HEK293 (cell line): Measurements from ENCODE around the gene OR11G2.
"Not testable (repeated sequence)": the region's sequence is repeated elsewhere in the genome, so short reads cannot be mapped to it uniquely, and the experiment has no call there.

Experiments used
- CTCF ChIA-PET: fragments of 350-600 bp; formaldehyde crosslinking; extraction: SDS; loops from one replicate; lab custom pipeline; 2021; ENCODE audit warnings: antibody characterized with exemption; lab: Yijun Ruan, JAX
- POLR2A ChIA-PET: fragments of 300-600 bp; formaldehyde crosslinking; extraction: SDS; loops from one replicate; lab custom pipeline; 2020; ENCODE audit warnings: antibody characterized with exemption, inconsistent platforms; lab: Yijun Ruan, JAX
- H3K27ac ChIP-seq: fragments of 200-500 bp; sonication (Bioruptor generic); 2 replicates; pipeline ENCODE4 v1.5.1; 2014; ENCODE audit warnings: low read depth, low read length, control low read depth, inconsistent platforms; ENCODE audit errors: extremely low read depth
- H3K36me3 ChIP-seq, 2 experiments: fragments of 200-500 bp in 1 of 2; sonication (Bioruptor generic) in 1 of 2; 1 replicate in 1 of 2; 2 replicates in 1 of 2; pipeline ENCODE4 v1.5.1; 2014 to 2017; ENCODE audit warnings: inconsistent platforms in 2 of 2, low read length in 2 of 2; ENCODE audit not compliant: control insufficient read depth in 2 of 2, insufficient read depth in 1 of 2
- H3K4me1 ChIP-seq: fragments of 200-500 bp; sonication (Bioruptor generic); 2 replicates; pipeline ENCODE4 v1.5.1; 2014; ENCODE audit warnings: mild to moderate bottlenecking, low read length, inconsistent platforms; ENCODE audit not compliant: control insufficient read depth, insufficient read depth
- H3K4me3 ChIP-seq: 2 replicates; pipeline ENCODE4 v1.5.1; 2011; ENCODE audit warnings: low read depth, mild to moderate bottlenecking, control low read depth, low read length, moderate library complexity
- H3K9me3 ChIP-seq: fragments of 200-500 bp; sonication (Bioruptor generic); 2 replicates; pipeline ENCODE4 v1.5.1; 2014; ENCODE audit warnings: low read depth, low read length, inconsistent platforms; ENCODE audit not compliant: control insufficient read depth, insufficient read depth
- BCL11B ChIP-seq: fragments of 450-650 bp; formaldehyde crosslinking; IDR thresholded peaks from 2 replicates; pipeline ENCODE4 v1.5.1; 2016; ENCODE audit warnings: low read depth, missing biosample characterization, missing genetic modification characterization
- GLI2 ChIP-seq: fragments of 450-650 bp; formaldehyde crosslinking; IDR thresholded peaks from 2 replicates; pipeline ENCODE4; 2017; ENCODE audit warnings: missing biosample characterization, missing genetic modification characterization, low read depth, borderline replicate concordance
- HOXC10 ChIP-seq: sonication (generic); formaldehyde crosslinking; IDR thresholded peaks from 2 replicates; pipeline ENCODE4 v1.8.1; 2023; ENCODE audit warnings: mild to moderate bottlenecking, missing genetic modification reagents
- HOXD13 ChIP-seq: sonication (generic); formaldehyde crosslinking; IDR thresholded peaks from 2 replicates; pipeline ENCODE4 v1.8.0; 2022; ENCODE audit warnings: missing genetic modification reagents, borderline replicate concordance
- IKZF3 ChIP-seq: fragments of 450-650 bp; IDR thresholded peaks from 2 replicates; pipeline ENCODE4 v1.5.0; 2018; ENCODE audit warnings: missing biosample characterization, mild to moderate bottlenecking, missing genetic modification characterization, moderate library complexity
- INSM2 ChIP-seq: fragments of 450-650 bp; formaldehyde crosslinking; IDR thresholded peaks from 2 replicates; pipeline ENCODE4 v1.5.1; 2016; ENCODE audit warnings: missing biosample characterization, missing genetic modification characterization
- SP2 ChIP-seq: fragments of 450-650 bp; formaldehyde crosslinking; IDR thresholded peaks from 2 replicates; pipeline ENCODE4 v1.5.1; 2016; ENCODE audit warnings: missing biosample characterization, missing genetic modification characterization
- ZBTB6 ChIP-seq: fragments of 450-650 bp; formaldehyde crosslinking; IDR thresholded peaks from 2 replicates; pipeline ENCODE4 v1.5.1; 2017; ENCODE audit warnings: missing biosample characterization, missing genetic modification characterization
- ZBTB8A ChIP-seq: fragments of 450-650 bp; formaldehyde crosslinking; IDR thresholded peaks from 2 replicates; pipeline ENCODE4 v1.5.1; 2016; ENCODE audit warnings: missing biosample characterization, missing genetic modification characterization
- ZFP3 ChIP-seq: fragments of 450-650 bp; formaldehyde crosslinking; IDR thresholded peaks from 2 replicates; pipeline ENCODE4 v1.5.1; 2016; ENCODE audit warnings: low read depth, missing biosample characterization, missing genetic modification characterization
- ZNF140 ChIP-seq: fragments of 450-650 bp; formaldehyde crosslinking; IDR thresholded peaks from 2 replicates; pipeline ENCODE4 v1.5.1; 2016; ENCODE audit warnings: missing biosample characterization, missing genetic modification characterization
- ZNF302 ChIP-seq: fragments of 450-650 bp; formaldehyde crosslinking; IDR thresholded peaks from 2 replicates; pipeline ENCODE4 v1.5.1; 2016; ENCODE audit warnings: missing biosample characterization, missing genetic modification characterization, low read depth
- ZNF37A ChIP-seq: fragments of 450-650 bp; IDR thresholded peaks from 2 replicates; pipeline ENCODE4 v1.5.1; 2018; ENCODE audit warnings: missing biosample characterization, missing genetic modification characterization
- ZNF473 ChIP-seq: fragments of 450-650 bp; formaldehyde crosslinking; IDR thresholded peaks from 2 replicates; pipeline ENCODE4 v1.5.1; 2017; ENCODE audit warnings: missing biosample characterization, missing genetic modification characterization
- ZNF510 ChIP-seq: fragments of 450-650 bp; formaldehyde crosslinking; IDR thresholded peaks from 2 replicates; pipeline ENCODE4 v1.5.1; 2018; ENCODE audit warnings: mild to moderate bottlenecking, missing genetic modification characterization, missing biosample characterization; ENCODE audit not compliant: insufficient replicate concordance
- ZNF623 ChIP-seq: fragments of 450-650 bp; formaldehyde crosslinking; IDR thresholded peaks from 2 replicates; pipeline ENCODE4 v1.5.1; 2016; ENCODE audit warnings: missing biosample characterization, missing genetic modification characterization
- ZNF626 ChIP-seq: fragments of 450-650 bp; sonication (Bioruptor Pico); formaldehyde crosslinking; IDR thresholded peaks from 2 replicates; pipeline ENCODE4 v1.5.1; 2018; ENCODE audit warnings: missing biosample characterization, missing genetic modification characterization, inconsistent platforms
- ZNF660 ChIP-seq: fragments of 450-650 bp; IDR thresholded peaks from 2 replicates; pipeline ENCODE4 v1.5.1; 2018; ENCODE audit warnings: missing biosample characterization, mild to moderate bottlenecking, missing genetic modification characterization
- ZNF76 ChIP-seq: fragments of 450-650 bp; formaldehyde crosslinking; IDR thresholded peaks from 2 replicates; pipeline ENCODE4; 2016; ENCODE audit warnings: low read depth, missing biosample characterization, missing genetic modification characterization, borderline replicate concordance
- ZNF776 ChIP-seq: fragments of 450-650 bp; formaldehyde crosslinking; IDR thresholded peaks from 2 replicates; pipeline ENCODE4 v1.5.0; 2017; ENCODE audit warnings: missing biosample characterization, missing genetic modification characterization, borderline replicate concordance
- ZSCAN16 ChIP-seq: fragments of 450-650 bp; formaldehyde crosslinking; IDR thresholded peaks from 2 replicates; pipeline ENCODE4 v1.5.1; 2016; ENCODE audit warnings: missing biosample characterization, missing genetic modification characterization
- ZSCAN5A ChIP-seq: fragments of 450-650 bp; formaldehyde crosslinking; IDR thresholded peaks from 2 replicates; pipeline ENCODE4 v1.5.1; 2016; ENCODE audit warnings: missing biosample characterization, missing genetic modification characterization
- TF ChIP-seq, protein P1 (sequence below): fragments of 450-650 bp; formaldehyde crosslinking; IDR thresholded peaks from 2 replicates; pipeline ENCODE4 v1.5.1; 2016; ENCODE audit warnings: missing biosample characterization, missing genetic modification characterization
- TF ChIP-seq, protein P2 (sequence below): fragments of 450-650 bp; formaldehyde crosslinking; IDR thresholded peaks from 2 replicates; pipeline ENCODE4 v1.5.1; 2016; ENCODE audit warnings: missing biosample characterization, missing genetic modification characterization

Gene OR11G2

DNA sequence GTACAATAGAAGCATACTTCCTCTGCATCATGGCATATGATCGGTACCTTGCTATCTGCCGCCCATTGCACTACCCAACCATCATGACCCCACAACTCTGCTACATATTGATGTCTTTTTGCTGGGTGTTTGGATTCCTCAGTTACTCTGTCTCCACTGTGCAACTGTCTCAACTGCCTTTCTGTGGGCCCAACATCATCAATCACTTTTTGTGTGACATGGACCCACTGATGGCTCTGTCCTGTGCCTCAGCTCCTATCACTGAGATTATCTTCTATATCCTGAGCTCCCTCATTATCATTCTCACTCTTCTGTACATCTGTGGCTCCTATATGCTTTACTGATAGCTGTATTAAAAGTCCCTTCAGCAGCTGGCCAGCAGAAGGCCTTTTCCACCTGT, 18.9 kb downstream of the OR11G2 start (continued):
- no peak for TF ChIP-seq ZBTB8A (tag by site-specific recombination)
- TF ChIP-seq ZSCAN5A (tag by site-specific recombination), result no peak
- no peak for TF ChIP-seq GLI2 (tag by site-specific recombination)
- no peak for TF ChIP-seq ZNF140
- TF ChIP-seq ZNF473 (tag by site-specific recombination), result no peak
- no peak for TF ChIP-seq ZNF76 (tag by site-specific recombination)
- TF ChIP-seq HOXD13 (CRISPR knock-in tag), result no peak
- no peak for TF ChIP-seq ZFP3 (tag by site-specific recombination)

DNA sequence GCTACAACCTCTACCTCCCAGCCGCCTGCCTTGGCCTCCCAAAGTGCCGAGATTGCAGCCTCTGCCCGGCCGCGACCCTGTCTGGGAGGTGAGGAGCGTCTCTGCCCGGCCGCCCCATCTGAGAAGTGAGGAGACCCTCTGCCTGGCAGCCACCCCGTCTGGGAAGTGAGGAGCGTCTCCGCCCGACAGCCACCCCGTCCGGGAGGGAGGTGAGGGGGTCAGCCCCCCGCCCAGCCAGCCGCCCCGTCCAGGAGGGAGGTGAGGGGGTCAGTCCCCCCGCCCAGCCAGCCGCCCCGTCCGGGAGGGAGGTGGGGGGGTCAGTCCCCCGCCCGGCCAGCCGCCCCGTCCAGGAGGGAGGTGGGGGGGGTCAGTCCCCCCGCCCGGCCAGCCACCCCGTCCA, 21.7 kb downstream of the OR11G2 start:
- H3K36me3 ChIP-seq, H3K9me3 ChIP-seq, H3K4me1 ChIP-seq, POLR2A ChIA-PET, CTCF ChIA-PET, H3K4me3 ChIP-seq, H3K27ac ChIP-seq: not testable (repeated sequence)

DNA sequence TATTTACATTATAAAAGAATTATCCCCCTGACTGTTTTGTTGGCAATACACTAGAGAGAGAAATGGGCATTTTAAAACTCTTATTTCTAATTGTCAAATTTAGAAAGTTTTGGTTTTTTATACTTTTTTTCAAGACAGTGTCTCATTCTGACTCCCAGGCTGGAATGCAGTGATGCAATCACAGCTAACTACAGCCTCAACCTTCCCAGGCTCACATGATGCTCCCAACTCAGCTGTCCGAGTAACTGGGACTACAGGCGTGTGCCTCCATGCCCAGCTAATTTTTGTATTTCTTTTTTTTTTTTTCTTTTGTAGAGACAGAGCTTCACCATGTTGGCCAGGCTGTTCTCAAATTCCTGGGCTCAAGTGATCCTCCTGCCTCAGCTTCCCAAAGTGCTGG, 24.5 kb downstream of the OR11G2 start:
- CTCF ChIA-PET, result no interaction called here

More for the DNA sequence above, 24.5 kb downstream of the OR11G2 start:
- Histone ChIP-seq H3K4me3 (no peak overlapping the region), H3K27ac (no peak overlapping the region), H3K9me3 (no peaks in the 10 kb centered on the region), H3K36me3 (no peaks in the 10 kb centered on the region), H3K4me1 (no peaks in the 10 kb centered on the region)
- POLR2A ChIA-PET, result no interaction called here
- TF ChIP-seq IKZF3 (tag by site-specific recombination), result no peak
- TF ChIP-seq ZNF626, result no peak
- TF ChIP-seq, protein P1, sequence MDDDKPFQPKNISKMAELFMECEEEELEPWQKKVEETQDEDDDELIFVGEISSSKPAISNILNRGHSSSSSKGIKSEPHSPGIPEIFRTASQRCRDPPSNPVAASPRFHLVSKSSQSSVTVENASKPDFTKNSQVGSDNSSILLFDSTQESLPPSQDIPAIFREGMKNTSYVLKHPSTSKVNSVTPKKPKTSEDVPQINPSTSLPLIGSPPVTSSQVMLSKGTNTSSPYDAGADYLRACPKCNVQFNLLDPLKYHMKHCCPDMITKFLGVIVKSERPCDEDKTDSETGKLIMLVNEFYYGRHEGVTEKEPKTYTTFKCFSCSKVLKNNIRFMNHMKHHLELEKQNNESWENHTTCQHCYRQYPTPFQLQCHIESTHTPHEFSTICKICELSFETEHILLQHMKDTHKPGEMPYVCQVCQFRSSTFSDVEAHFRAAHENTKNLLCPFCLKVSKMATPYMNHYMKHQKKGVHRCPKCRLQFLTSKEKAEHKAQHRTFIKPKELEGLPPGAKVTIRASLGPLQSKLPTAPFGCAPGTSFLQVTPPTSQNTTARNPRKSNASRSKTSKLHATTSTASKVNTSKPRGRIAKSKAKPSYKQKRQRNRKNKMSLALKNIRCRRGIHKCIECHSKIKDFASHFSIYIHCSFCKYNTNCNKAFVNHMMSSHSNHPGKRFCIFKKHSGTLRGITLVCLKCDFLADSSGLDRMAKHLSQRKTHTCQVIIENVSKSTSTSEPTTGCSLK (tag by site-specific recombination), result no peak
- TF ChIP-seq INSM2 (tag by site-specific recombination), result no peak
- TF ChIP-seq ZSCAN16 (tag by site-specific recombination), result no peak
- TF ChIP-seq, protein P2, sequence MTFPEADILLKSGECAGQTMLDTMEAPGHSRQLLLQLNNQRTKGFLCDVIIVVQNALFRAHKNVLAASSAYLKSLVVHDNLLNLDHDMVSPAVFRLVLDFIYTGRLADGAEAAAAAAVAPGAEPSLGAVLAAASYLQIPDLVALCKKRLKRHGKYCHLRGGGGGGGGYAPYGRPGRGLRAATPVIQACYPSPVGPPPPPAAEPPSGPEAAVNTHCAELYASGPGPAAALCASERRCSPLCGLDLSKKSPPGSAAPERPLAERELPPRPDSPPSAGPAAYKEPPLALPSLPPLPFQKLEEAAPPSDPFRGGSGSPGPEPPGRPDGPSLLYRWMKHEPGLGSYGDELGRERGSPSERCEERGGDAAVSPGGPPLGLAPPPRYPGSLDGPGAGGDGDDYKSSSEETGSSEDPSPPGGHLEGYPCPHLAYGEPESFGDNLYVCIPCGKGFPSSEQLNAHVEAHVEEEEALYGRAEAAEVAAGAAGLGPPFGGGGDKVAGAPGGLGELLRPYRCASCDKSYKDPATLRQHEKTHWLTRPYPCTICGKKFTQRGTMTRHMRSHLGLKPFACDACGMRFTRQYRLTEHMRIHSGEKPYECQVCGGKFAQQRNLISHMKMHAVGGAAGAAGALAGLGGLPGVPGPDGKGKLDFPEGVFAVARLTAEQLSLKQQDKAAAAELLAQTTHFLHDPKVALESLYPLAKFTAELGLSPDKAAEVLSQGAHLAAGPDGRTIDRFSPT (tag by site-specific recombination), result no peak
- TF ChIP-seq ZNF660 (tag by site-specific recombination), result no peak
- no peak for TF ChIP-seq SP2 (tag by site-specific recombination)
- no peak for TF ChIP-seq ZNF510 (tag by site-specific recombination)
- no peak for TF ChIP-seq HOXC10 (CRISPR knock-in tag)
- no peak for TF ChIP-seq ZNF37A (tag by site-specific recombination)
- no peak for TF ChIP-seq ZBTB6 (tag by site-specific recombination)
- no peak for TF ChIP-seq ZBTB8A (tag by site-specific recombination)
- TF ChIP-seq BCL11B, result no peak
- no peak for TF ChIP-seq ZSCAN5A (tag by site-specific recombination)
- no peak for TF ChIP-seq ZNF776
- no peak for TF ChIP-seq ZNF623
- no peak for TF ChIP-seq ZNF302 (tag by site-specific recombination)
